Endothelial cell of umbilical vein (primary cell): ENCODE measurements around the gene CFAP97D1. TPM values are rescaled to one million over a fixed set of nuclear protein-coding genes. Genes with fewer than 3 reads are reported as not detected.

Source experiments
- BruUV-seq: library from RNA; stranded (reverse); fragments of 400-500 nt; replicated peaks from 2 replicates; lab custom pipeline; 2021; lab: Mats Ljungman, UMichigan
- CTCF ChIA-PET: fragments of 300-600, 350-600 bp; sonication (Branson Sonifier 250); formaldehyde crosslinking; loops from one replicate; lab custom pipeline; 2021; ENCODE audit warnings: antibody characterized with exemption, inconsistent platforms; lab: Charles Lee
- POLR2A ChIA-PET: fragments of 300-600, 350-600 bp; sonication (Branson Sonifier 250); formaldehyde crosslinking; loops from one replicate; lab custom pipeline; 2021; ENCODE audit warnings: antibody characterized with exemption, inconsistent platforms; lab: Charles Lee
- DNase-seq: peaks from one replicate; pipeline ENCODE4 v3.0.0-alpha.2; 2011; ENCODE audit warnings: low read depth, low spot score
- FAIRE-seq: peaks from 2 replicates; lab custom pipeline; 2011; peaks lifted over from hg19 to GRCh38; lab: Jason Lieb, UNC
- H2AFZ ChIP-seq: 2 replicates; pipeline ENCODE4 v1.6.0; 2012; ENCODE audit warnings: low read depth, low read length, control low read depth, inconsistent platforms
- H3K27ac ChIP-seq: 2 replicates; pipeline ENCODE4 v1.5.1; 2011; ENCODE audit warnings: low read depth, mild to moderate bottlenecking, control low read depth, low read length, moderate library complexity; ENCODE audit not compliant: insufficient read depth
- H3K27me3 ChIP-seq, 2 experiments: 2 replicates each; pipeline versions ENCODE4 v1.6.0 to v1.6.1; 2011; ENCODE audit warnings: low read length in 2 of 2, mixed read lengths in 1 of 2; ENCODE audit not compliant: control insufficient read depth in 2 of 2, insufficient read depth in 2 of 2
- H3K36me3 ChIP-seq, 2 experiments: 2 replicates in 1 of 2; 3 replicates in 1 of 2; pipeline ENCODE4 v1.5.1; 2011; ENCODE audit warnings: low read length in 2 of 2, mild to moderate bottlenecking in 1 of 2, moderate library complexity in 1 of 2; ENCODE audit not compliant: control insufficient read depth in 2 of 2, insufficient read depth in 2 of 2; ENCODE audit errors: extremely low read depth in 1 of 2
- H3K4me1 ChIP-seq: 3 replicates; pipeline ENCODE4 v1.5.1; 2011; ENCODE audit warnings: mild to moderate bottlenecking, low read length; ENCODE audit not compliant: control insufficient read depth, insufficient read depth; ENCODE audit errors: extremely low read depth
- H3K4me2 ChIP-seq: 2 replicates; pipeline ENCODE4 v1.6.1; 2011; ENCODE audit warnings: low read length, control low read depth, mixed read lengths; ENCODE audit not compliant: insufficient read depth
- H3K4me3 ChIP-seq, 3 experiments: fragments of 200-600 bp in 1 of 3; sonication (generic), shearing (Covaris generic) in 1 of 3; replicated peaks in 1 of 3; 2 replicates each; pipeline ENCODE4 v1.5.1; 2011 to 2016; ENCODE audit warnings: control low read depth in 3 of 3, low read length in 3 of 3, mild to moderate bottlenecking in 2 of 3, inconsistent platforms in 1 of 3, low read depth in 1 of 3, moderate library complexity in 1 of 3; ENCODE audit not compliant: insufficient read depth in 1 of 3
- H3K79me2 ChIP-seq: 2 replicates; pipeline ENCODE4 v1.6.0; 2012; ENCODE audit warnings: low read length, inconsistent platforms; ENCODE audit not compliant: control insufficient read depth, insufficient read depth
- H3K9ac ChIP-seq: replicated peaks from 2 replicates; pipeline ENCODE3; 2011; ENCODE audit warnings: low read length, control low read depth; ENCODE audit not compliant: insufficient read depth; ENCODE audit errors: extremely low read depth
- H3K9me1 ChIP-seq: replicated peaks from 3 replicates; pipeline ENCODE4 v1.6.0; 2011; ENCODE audit warnings: mild to moderate bottlenecking, low read length; ENCODE audit not compliant: control insufficient read depth, insufficient read depth; ENCODE audit errors: extremely low read depth
- H3K9me3 ChIP-seq: replicated peaks from 2 replicates; pipeline ENCODE4 v1.5.1; 2012; ENCODE audit warnings: low read length, inconsistent platforms; ENCODE audit not compliant: control insufficient read depth, insufficient read depth
- H4K20me1 ChIP-seq: replicated peaks from 2 replicates; pipeline ENCODE3; 2011; ENCODE audit warnings: mild to moderate bottlenecking, low read length; ENCODE audit not compliant: control insufficient read depth, insufficient read depth; ENCODE audit errors: extremely low read depth
- CTCF ChIP-seq, 2 donors: IDR thresholded peaks; 1 replicate in 1 of 2; 2 replicates in 1 of 2; pipeline ENCODE4 v1.5.1; 2011; ENCODE audit warnings: low read length in 2 of 2, mild to moderate bottlenecking in 2 of 2, moderate library complexity in 2 of 2, control low read depth in 1 of 2, inconsistent platforms in 1 of 2, low read depth in 1 of 2; ENCODE audit not compliant: insufficient read depth in 1 of 2; ENCODE audit errors: extremely low read depth in 1 of 2
- EZH2 ChIP-seq: IDR thresholded peaks from 2 replicates; pipeline ENCODE4 v1.6.1; 2012; ENCODE audit warnings: borderline replicate concordance, low read depth, mild to moderate bottlenecking, moderate library complexity, low read length, inconsistent platforms; ENCODE audit not compliant: severe bottlenecking
- FOS ChIP-seq: IDR thresholded peaks from 2 replicates; pipeline ENCODE4 v1.6.1; 2011; ENCODE audit warnings: mild to moderate bottlenecking, low read length, moderate library complexity, borderline replicate concordance; ENCODE audit not compliant: insufficient read depth
- GATA2 ChIP-seq: IDR thresholded peaks from 2 replicates; pipeline ENCODE4 v1.7.0; 2011; ENCODE audit warnings: low read depth, mild to moderate bottlenecking, moderate library complexity, mixed read lengths, low read length; ENCODE audit not compliant: insufficient read length, insufficient read depth
- JUN ChIP-seq: IDR thresholded peaks from 2 replicates; pipeline ENCODE4 v1.6.1; 2011; ENCODE audit warnings: borderline replicate concordance, low read depth; ENCODE audit not compliant: insufficient read length, insufficient read depth
- MAX ChIP-seq: IDR thresholded peaks from 2 replicates; pipeline ENCODE4 v1.6.1; 2011; ENCODE audit not compliant: insufficient read depth, insufficient read length
- MYC ChIP-seq: IDR thresholded peaks from one replicate; pipeline ENCODE4 v1.6.1; 2011; ENCODE audit warnings: mild to moderate bottlenecking, low read depth, low read length
- POLR2A ChIP-seq: IDR thresholded peaks from 2 replicates; pipeline ENCODE4 v1.6.1; 2012; ENCODE audit warnings: low read depth, mild to moderate bottlenecking, control low read depth, low read length
- POLR2AphosphoS5 ChIP-seq: IDR thresholded peaks from 2 replicates; pipeline ENCODE4 v1.6.1; 2012; ENCODE audit warnings: low read depth, mild to moderate bottlenecking, control low read depth, low read length, moderate library complexity; ENCODE audit not compliant: insufficient read depth
- dilution Hi-C: fragments of 300-500 bp; cut with MboI; formaldehyde crosslinking; loops from one replicate; pipeline ENCODE4 v1.15.0; 2019; ENCODE audit warnings: low sequenced_read_pairs; ENCODE audit not compliant: extremely low pct_ligation_motif_present
- intact Hi-C: fragments of 100-400 bp; cut with micrococcal nuclease; formaldehyde crosslinking; loops from one replicate; pipeline ENCODE4 v1.10.0; 2022
- polyA plus RNA-seq, 4 experiments: library from polyadenylated mRNA; depleted of rRNA in 3 of 4; stranded (reverse) in 3 of 4; unstranded in 1 of 4; fragments of >200 nt; gene quantifications; 2 replicates each; pipeline versions ENCODE4 v1.2.1 to v1.2.3, GENCODE V29; 2011 to 2012; ENCODE audit warnings: missing spikeins in 1 of 4
- total RNA-seq: library from RNA; stranded (reverse); gene quantifications from 2 replicates; pipeline ENCODE4 v1.2.3, GENCODE V29; 2021

Gene CFAP97D1
- total and polyA plus RNA-seq, 2 donors (not counting 3 experiments of a cell fraction or from before 2014, with no cell fraction given): not detected

GRCh38 chr17:43832976-43833829, 53.0 kb downstream of the CFAP97D1 start, which contains the start of gene MPP3:
TSS of gene MPP3 (minus strand) at chr17:43833146. CDS start at chr17:43831906, 1,240 bp downstream.
- H3K4me2 ChIP-seq: peak within 1 kb of the TSS; percentile 69
- no peaks in the 10 kb centered on the region for H3K9me1 ChIP-seq
- peak; percentile 66 for DNase-seq
- dilution Hi-C loops (no loop called here), intact Hi-C loops (loop anchor here (2.0 kb wide), 1 partner anchor 54 kb away; the partner anchor contains the start of gene DUSP3)
- H4K20me1 ChIP-seq: no peaks in the 10 kb centered on the region
- no peaks in the 10 kb centered on the region for H3K79me2 ChIP-seq
- H3K36me3 ChIP-seq: no peaks in the 10 kb centered on the region
- H3K4me1 ChIP-seq: peaks cover 2% of the 10 kb centered on the region
- no peak within 1 kb of the TSS for H3K27ac ChIP-seq
- ChIA-PET CTCF (interaction anchor here (5.8 kb wide), 1 partner anchor 13 kb away, joined by 28 read pairs; the partner anchor contains the start of gene CD300LG), POLR2A (no interaction called here)
- BruUV-seq: no TSS peak
- H3K9ac ChIP-seq: peak within 1 kb of the TSS; percentile 46
- TF ChIP-seq EZH2: no peak
- TF ChIP-seq GATA2: no peak
- TF ChIP-seq POLR2AphosphoS5: peak; percentile 58
- no peak for TF ChIP-seq MYC
- no peak for TF ChIP-seq MAX
- peak; percentile 69 for TF ChIP-seq POLR2A
- no peak for TF ChIP-seq JUN
- no peak for TF ChIP-seq CTCF (IDR thresholded peaks at IDR 0.05; ENCODE audit: extremely low read depth in 1 of 2, insufficient read depth in 1 of 2, low read depth in 1 of 2, low read length in 2 of 2)
- no peak for TF ChIP-seq FOS
- no peaks in the 10 kb centered on the region for H3K9me3 ChIP-seq
- H3K4me3 ChIP-seq: peak within 1 kb of the TSS; percentile 33 to 85 (median 47)
- H3K27me3 ChIP-seq: no peaks in the 10 kb centered on the region
- peak within 1 kb of the TSS; percentile 43 for H2AFZ ChIP-seq
- no peak for FAIRE-seq
